Activated CD4-positive, alpha-beta T cell treated with anti-CD3 and anti-CD28 coated beads, Interleukin-2, Interleukin-4, amounts not matched to agents 100 ng/mL and 50 ng/mL, durations not matched to agents 16 hours and 8 hours (primary cell): ENCODE results near the gene AGBL3.
"Not testable (repeated sequence)": the region's sequence is repeated elsewhere in the genome, so short reads cannot be mapped to it uniquely, and the experiment has no call there.

Experiments used
- DNase-seq: peaks from one replicate; pipeline ENCODE4 v3.0.0-alpha.2; 2020; ENCODE audit warnings: low spot score

The AGBL3 gene

DNA sequence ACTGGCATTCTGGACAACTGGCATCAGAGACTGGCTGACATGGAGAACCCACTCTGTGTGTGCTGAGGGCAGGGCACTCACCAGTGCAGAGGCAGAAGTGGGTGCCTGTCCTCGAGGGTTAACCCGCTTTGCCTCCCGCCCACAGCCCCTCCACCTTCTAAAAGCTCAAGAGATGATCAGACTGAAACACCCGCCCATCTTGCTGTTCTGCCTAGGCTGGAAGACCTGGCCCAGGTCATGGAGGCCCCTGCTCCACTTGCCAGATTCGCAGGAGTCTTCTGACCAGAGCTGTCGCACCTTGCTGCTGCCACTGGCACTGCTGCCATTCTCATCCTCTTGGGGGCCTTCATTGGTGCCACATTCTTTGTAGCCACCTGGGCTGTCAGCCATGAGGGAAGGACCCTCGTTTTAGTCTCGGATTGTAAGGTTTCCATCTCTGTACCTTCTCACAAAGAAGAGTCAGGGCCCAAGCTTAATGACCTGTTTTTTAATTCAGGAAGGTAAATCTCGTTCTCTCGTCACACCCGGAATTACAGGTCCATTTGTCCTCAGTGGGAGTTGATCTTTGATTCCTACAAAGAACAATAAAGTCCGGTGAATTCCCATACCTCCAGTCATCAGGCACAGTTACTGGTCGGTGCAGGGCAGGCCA lies 182.3 kb downstream of the AGBL3 start:
- DNase-seq: no peak

GRCh38 chr7:135169141-135169963 lies 183.0 kb downstream of the AGBL3 start:
- peak; percentile 80 for DNase-seq

DNA sequence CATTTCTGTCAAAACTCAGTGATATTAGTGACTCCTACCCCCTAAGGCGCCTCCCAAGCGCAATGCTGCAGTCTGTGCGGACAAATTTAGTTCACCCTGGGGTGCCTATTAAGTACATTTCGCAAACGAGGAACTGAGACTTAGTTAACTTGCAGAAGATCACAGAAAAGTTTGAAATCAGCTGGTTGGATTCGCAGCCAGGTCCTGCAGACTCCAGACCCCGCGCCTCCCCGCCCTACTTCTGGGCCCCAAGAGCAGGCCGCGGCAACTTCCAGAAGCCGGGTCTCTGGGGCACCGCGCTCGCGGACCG lies 183.6 kb downstream of the AGBL3 start:
- DNase-seq: no peak

DNA sequence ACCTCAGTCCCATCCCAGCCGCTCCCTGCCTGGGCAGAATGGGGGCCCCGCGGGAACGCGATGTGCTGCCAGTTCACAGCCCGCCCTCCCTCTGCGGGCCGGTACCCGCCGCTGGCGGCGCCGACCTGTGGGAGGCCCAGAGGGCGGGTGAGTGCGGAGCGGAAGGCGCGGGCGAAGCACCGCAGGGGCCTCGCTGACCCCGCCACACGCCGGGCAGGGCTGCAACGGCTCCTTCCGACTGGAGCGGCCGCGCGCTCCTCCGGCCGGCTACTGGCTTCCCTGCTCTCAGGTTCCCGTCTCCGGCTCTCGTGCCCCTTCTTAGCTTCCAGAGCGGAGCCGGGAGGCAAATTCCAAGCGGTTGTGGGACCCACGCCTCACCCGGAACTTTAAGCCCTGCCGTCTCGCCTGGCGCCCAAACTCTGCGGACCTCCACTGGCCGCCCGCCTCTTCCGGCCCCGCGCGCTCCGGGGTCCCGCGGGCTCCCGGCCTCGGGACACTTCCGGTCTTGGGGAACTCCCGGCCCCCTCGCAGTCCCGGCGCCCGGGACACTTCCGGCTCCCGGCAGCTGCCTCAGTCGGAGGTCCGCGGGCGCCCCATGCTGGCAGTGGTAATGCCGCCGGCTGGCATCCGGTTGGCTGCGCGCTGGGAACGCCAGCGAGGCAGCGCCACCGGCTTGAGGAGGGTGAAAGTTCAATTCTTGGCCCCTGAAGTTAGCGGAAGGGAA lies 184.1 kb downstream of the AGBL3 start, which contains the start of gene CYREN:
Gene CYREN, minus strand, starts transcription at position 434 of the 724 bp plus-strand sequence. CDS start 1,785 bp downstream, outside the sequence.
- peak; percentile 93 for DNase-seq

DNA sequence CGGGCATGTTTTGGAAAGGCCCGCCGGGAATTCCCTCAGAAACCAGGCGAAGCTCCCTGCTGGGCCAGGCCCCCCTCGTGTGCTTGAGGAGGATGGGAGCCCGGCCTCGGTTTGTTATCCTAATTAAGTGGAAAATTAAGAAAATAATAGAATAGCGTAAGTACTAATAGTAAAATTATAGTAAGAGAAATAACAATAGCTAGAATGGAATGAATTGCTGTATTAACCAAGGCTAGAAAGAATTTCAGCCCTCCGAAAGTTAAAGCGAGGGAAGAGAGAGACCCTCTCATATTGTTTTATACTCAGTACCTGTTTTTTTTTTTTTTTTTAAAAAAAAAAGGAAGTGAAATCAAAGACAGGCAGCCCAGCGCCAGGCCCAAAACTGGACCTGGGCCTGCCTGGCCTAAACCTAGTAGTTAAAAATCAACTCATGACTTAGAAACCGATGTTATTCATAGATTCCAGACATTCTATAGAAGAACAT lies 184.7 kb downstream of the AGBL3 start:
- DNase-seq: not testable (repeated sequence)

GRCh38 chr7:135171581-135172291 lies 185.4 kb downstream of the AGBL3 start:
- DNase-seq: peak; percentile 12

- DNase-seq: not testable (repeated sequence)
These were observed 187.6 kb downstream of the AGBL3 start for GRCh38 chr7:135173916-135174315.

DNA sequence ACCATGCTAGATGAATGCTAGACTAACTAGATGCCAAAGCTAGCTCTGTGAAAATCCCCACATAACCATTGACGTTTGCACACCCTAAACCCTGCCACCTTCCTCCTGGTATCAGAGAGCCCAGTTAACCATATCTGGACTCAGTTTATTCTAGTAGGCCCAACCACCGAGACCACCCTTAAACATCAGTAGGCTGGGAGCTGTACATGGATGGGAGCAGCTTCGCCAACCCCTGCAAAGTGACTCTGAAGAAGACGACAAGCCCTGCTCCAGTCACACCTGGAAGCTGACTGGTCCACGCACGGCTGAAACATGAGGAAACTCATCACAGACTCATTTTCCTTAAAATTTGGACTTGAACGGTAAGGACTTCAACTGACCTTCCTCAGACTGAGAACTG lies 188.6 kb downstream of the AGBL3 start:
- DNase-seq: no peak

- no peak for DNase-seq
These were observed 189.6 kb downstream of the AGBL3 start for GRCh38 chr7:135175931-135176330.

- no peak for DNase-seq
These were observed 190.9 kb downstream of the AGBL3 start for GRCh38 chr7:135177028-135177696.

GRCh38 chr7:135178364-135178763 lies 192.1 kb downstream of the AGBL3 start:
- no peak for DNase-seq

GRCh38 chr7:135179321-135179925 lies 193.1 kb downstream of the AGBL3 start:
- DNase-seq: no peak

DNA sequence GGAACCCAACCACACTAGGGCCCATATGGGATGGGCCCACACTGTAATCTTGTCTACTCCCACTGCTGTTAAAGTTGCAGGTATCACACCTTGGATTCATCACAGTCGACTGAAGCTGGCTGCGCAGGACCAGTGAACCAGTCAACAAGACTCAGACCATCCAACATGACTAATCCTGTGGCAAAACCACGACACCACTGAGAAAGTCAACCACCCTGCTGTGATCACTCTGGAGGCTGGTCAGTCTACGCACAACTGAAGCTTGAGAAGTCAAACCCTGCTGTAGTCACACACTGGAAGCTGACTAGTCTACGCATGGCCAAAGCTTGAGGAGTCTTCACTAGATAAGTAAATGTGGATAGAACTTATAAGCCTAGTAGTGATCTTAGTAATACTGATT lies 193.8 kb downstream of the AGBL3 start:
- DNase-seq: no peak

GRCh38 chr7:135181261-135181928 lies 195.1 kb downstream of the AGBL3 start:
- DNase-seq: no peak

- no peak for DNase-seq
These were observed 195.8 kb downstream of the AGBL3 start for GRCh38 chr7:135181929-135182678.

- no peak for DNase-seq
These were observed 197.2 kb downstream of the AGBL3 start for GRCh38 chr7:135183478-135183877.

DNA sequence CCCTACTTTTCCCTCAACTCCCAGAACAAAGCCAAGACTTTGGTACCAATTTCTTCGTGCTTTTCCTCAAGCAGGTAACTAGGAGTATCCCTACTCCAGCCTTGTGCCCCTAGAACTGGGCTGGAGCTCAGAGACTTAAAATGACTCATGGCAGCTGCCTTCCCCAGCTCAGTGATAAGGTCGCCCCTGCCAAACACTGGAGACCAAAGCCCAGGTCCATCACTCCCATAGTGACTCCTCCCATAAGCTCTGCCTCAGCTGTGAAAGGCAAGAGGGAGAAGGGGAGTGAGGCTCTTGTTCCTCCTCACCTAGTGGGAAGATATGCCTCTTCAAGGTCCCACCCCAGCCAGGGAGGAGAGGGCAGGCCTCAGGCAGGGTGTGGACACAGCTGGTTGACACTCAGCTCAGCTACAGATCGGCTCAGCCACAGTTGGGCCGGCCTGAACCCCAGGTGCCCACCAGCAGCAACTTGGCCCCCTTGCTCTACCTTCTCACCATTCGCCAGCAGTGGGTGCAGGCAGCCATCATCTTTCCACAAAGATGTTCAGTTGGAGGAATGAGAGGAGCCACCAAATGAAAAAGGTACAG lies 198.0 kb downstream of the AGBL3 start:
- no peak for DNase-seq
